ENCODE data around the gene AWAT1. TPM values are rescaled to one million over a fixed set of nuclear protein-coding genes. Genes with fewer than 3 reads are reported as not detected.

AWAT1 gene
- total RNA-seq, 1 experiment from 2014 or later: not detected

DNA sequence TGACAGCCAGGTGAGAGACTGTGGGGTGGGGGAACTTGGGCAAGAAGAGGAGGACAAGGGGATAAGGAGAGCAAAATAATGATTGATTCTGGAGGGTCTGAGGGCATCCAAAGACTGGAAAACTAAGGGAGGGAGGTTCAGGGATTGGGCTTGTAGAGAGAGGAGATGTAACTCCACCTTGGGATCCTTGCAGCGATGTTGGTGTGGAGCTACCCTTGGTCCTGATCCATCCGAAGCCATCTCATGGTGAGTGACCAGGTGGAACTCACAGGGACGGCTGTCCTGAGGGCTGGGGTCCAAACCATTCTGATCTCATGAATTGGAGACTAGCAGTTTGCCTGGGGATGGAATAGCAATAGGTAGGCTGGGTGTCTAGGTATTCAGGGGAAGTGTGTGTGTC is 46.1 kb downstream of the AWAT1 start:
- Histone ChIP-seq H2BK20ac (ENCODE audit: low read depth, low read length, poor library complexity, severe bottlenecking) (no peak overlapping the region), H2BK120ac (ENCODE audit: low read depth, low read length, poor library complexity, severe bottlenecking) (no peak overlapping the region), H3K9ac (ENCODE audit: extremely low read depth, insufficient read length, low read length) (no peak overlapping the region), H3K4me2 (ENCODE audit: insufficient read depth, insufficient read length, low read length) (no peak overlapping the region), H3K9me3 (ENCODE audit: control insufficient read depth, low read depth, low read length) (peaks cover 69% of the 10 kb centered on the region), H2BK12ac (ENCODE audit: insufficient read length, low read depth, low read length) (no peak overlapping the region), H4K8ac (replicated peaks; ENCODE audit: insufficient read length, low read depth, low read length) (no peak overlapping the region), H4K91ac (ENCODE audit: insufficient read length, low read depth, low read length) (no peak overlapping the region), H2AK5ac (ENCODE audit: insufficient read length, low read length) (no peak overlapping the region), H4K20me1 (ENCODE audit: control insufficient read depth, insufficient read depth, insufficient read length) (no peaks in the 10 kb centered on the region), H3K27ac (ENCODE audit: insufficient read length, low read depth, low read length) (no peak overlapping the region), H3K23me2 (ENCODE audit: insufficient read length, low read depth, low read length, poor library complexity, severe bottlenecking) (no peaks in the 10 kb centered on the region), H3K79me1 (ENCODE audit: insufficient read depth, low read depth, low read length, poor library complexity, severe bottlenecking) (no peaks in the 10 kb centered on the region), H3K27me3 (ENCODE audit: insufficient read depth, low read length) (no peaks in the 10 kb centered on the region), H3K4ac (ENCODE audit: low read depth, low read length) (no peak overlapping the region), H3K18ac (ENCODE audit: insufficient read length, low read depth, low read length) (no peak overlapping the region), H2BK15ac (ENCODE audit: low read depth, low read length) (no peak overlapping the region), H3K56ac (ENCODE audit: insufficient read length, low read depth, low read length) (no peak overlapping the region), H3K4me1 (ENCODE audit: insufficient read depth, low read length) (no peaks in the 10 kb centered on the region), H3K14ac (ENCODE audit: insufficient read depth, low read length) (no peak overlapping the region), H3K79me2 (ENCODE audit: insufficient read depth, low read length) (no peaks in the 10 kb centered on the region), H2BK5ac (ENCODE audit: insufficient read length, low read length) (no peak overlapping the region), H4K5ac (ENCODE audit: insufficient read length, low read depth, low read length) (no peak overlapping the region), H3K23ac (ENCODE audit: insufficient read length, low read depth, low read length) (no peak overlapping the region), H3T11ph (ENCODE audit: low read length) (no peak overlapping the region), H2AFZ (ENCODE audit: low read length) (no peak overlapping the region)
- no CpG with 5 or more reads among the region's 3 CpGs for WGBS (ENCODE audit: extremely low coverage, insufficient read length, low lambda C conversion rate)
- Mint-ChIP-seq H3K4me3 (no peak overlapping the region), H3K27me3 (ENCODE audit: low read depth) (no peaks in the 10 kb centered on the region; the same call in 1 of the 2 replicates), H3K4me1 (no peaks in the 10 kb centered on the region), H3K27ac (no peak overlapping the region; a peak in 1 of 7 replicates), H3K9me3 (peaks cover 77 to 85% of the 10 kb centered on the region in 2 experiments), H3K36me3 (ENCODE audit: insufficient read depth in 1 of 3, low read depth in 3 of 3) (peaks cover 7 to 29% (median 9%) of the 10 kb centered on the region in 3 experiments; a peak in 6 of 7 replicates)
- TF ChIP-seq, protein P1, sequence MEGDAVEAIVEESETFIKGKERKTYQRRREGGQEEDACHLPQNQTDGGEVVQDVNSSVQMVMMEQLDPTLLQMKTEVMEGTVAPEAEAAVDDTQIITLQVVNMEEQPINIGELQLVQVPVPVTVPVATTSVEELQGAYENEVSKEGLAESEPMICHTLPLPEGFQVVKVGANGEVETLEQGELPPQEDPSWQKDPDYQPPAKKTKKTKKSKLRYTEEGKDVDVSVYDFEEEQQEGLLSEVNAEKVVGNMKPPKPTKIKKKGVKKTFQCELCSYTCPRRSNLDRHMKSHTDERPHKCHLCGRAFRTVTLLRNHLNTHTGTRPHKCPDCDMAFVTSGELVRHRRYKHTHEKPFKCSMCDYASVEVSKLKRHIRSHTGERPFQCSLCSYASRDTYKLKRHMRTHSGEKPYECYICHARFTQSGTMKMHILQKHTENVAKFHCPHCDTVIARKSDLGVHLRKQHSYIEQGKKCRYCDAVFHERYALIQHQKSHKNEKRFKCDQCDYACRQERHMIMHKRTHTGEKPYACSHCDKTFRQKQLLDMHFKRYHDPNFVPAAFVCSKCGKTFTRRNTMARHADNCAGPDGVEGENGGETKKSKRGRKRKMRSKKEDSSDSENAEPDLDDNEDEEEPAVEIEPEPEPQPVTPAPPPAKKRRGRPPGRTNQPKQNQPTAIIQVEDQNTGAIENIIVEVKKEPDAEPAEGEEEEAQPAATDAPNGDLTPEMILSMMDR (conservative IDR thresholded peaks at IDR 0.05): no peak
- no peak for DNase-seq
